ENCODE measurements around the gene RPTN.

RPTN gene

GRCh38 chr1:152107984-152108881 is 50.8 kb downstream of the RPTN start:
- Histone ChIP-seq H3K9ac (no peak overlapping the region), H3K4me1 (no peaks in the 10 kb centered on the region), H3K4me3 (ENCODE audit: low read depth, low read length) (no peak overlapping the region), H3K4me2 (ENCODE audit: low read length) (no peak overlapping the region), H3K9me3 (ENCODE audit: control insufficient read depth, low read length) (no peaks in the 10 kb centered on the region), H3K36me3 (ENCODE audit: control insufficient read depth, insufficient read depth, low read length) (no peaks in the 10 kb centered on the region), H2AFZ (no peak overlapping the region), H3K27me3 (ENCODE audit: control insufficient read depth, insufficient read depth, low read length) (peaks cover 11% of the 10 kb centered on the region), H3K27ac (no peak overlapping the region), H3K79me2 (no peaks in the 10 kb centered on the region)
- TF ChIP-seq CTCF (IDR thresholded peaks at IDR 0.05): no peak

GRCh38 chr1:152107031-152107983 is 51.7 kb downstream of the RPTN start:
- Histone ChIP-seq H3K9me3 (ENCODE audit: control insufficient read depth, low read length) (no peaks in the 10 kb centered on the region), H3K4me3 (ENCODE audit: low read depth, low read length) (no peak overlapping the region), H3K4me1 (no peaks in the 10 kb centered on the region), H3K79me2 (no peaks in the 10 kb centered on the region), H3K9ac (no peak overlapping the region), H3K4me2 (ENCODE audit: low read length) (no peak overlapping the region), H3K27me3 (ENCODE audit: control insufficient read depth, insufficient read depth, low read length) (peaks cover 11% of the 10 kb centered on the region), H3K36me3 (ENCODE audit: control insufficient read depth, insufficient read depth, low read length) (no peaks in the 10 kb centered on the region), H2AFZ (no peak overlapping the region), H3K27ac (no peak overlapping the region)
- TF ChIP-seq CTCF (IDR thresholded peaks at IDR 0.05): no peak

- TF ChIP-seq CTCF (IDR thresholded peaks at IDR 0.05): no peak
- peaks cover 11% of the 10 kb centered on the region for H3K27me3 ChIP-seq (ENCODE audit: control insufficient read depth, insufficient read depth, low read length)
- no peaks in the 10 kb centered on the region for H3K79me2 ChIP-seq
- no peak overlapping the region for H3K4me2 ChIP-seq (ENCODE audit: low read length)
- H3K4me1 ChIP-seq: no peaks in the 10 kb centered on the region
- no peak overlapping the region for H3K27ac ChIP-seq
- H3K9me3 ChIP-seq (ENCODE audit: control insufficient read depth, low read length): no peaks in the 10 kb centered on the region
- H3K4me3 ChIP-seq (ENCODE audit: low read depth, low read length): no peak overlapping the region
- H3K9ac ChIP-seq: no peak overlapping the region
- no peaks in the 10 kb centered on the region for H3K36me3 ChIP-seq (ENCODE audit: control insufficient read depth, insufficient read depth, low read length)
- no peak overlapping the region for H2AFZ ChIP-seq
Observed at GRCh38 chr1:152104854-152105253, 54.2 kb downstream of the RPTN start.

Measured in parathyroid adenoma (tissue), 2 donors.